Measurements from ENCODE around the gene CGAS.

- no peak for TF ChIP-seq CTCF (IDR thresholded peaks at IDR 0.05; ENCODE audit: insufficient read depth, low read depth, low read length)
- no peak for TF ChIP-seq EZH2 (IDR thresholded peaks at IDR 0.05; ENCODE audit: insufficient read depth, low read length)
These were observed 25.3 kb upstream of the CGAS start for GRCh38 chr6:73477407-73477806.
